ENCODE data around the gene ABCA7.
A peak's percentile ranks its signal among the peaks of the same experiment; 100 is the strongest.

Gene ABCA7

DNA sequence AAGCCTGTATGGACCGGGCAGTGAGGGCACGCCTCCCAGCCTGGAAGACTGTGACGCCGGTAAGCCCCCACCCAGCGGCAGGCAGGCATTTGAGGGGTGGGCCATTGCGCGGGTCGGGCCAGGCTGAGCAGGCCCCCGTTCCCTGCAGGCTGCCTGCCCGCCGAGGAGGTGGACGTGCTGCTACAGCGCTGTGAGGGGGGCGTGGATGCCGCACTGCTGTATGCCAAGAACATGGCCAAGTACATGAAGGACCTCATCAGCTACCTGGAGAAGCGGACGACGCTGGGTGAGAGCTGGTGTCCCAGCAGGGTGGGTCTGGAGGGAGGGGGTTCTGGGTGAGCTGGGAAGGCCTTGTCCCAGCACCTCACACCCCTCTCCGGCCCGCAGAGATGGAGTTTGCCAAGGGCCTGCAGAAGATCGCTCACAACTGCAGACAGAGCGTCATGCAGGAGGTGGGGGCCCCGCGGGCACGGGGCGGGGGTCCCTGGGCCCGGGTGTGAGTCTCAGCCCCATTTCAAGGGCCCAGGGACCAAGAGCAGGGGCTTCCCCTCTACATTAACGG lies 34.1 kb downstream of the ABCA7 start:
- H4K20me1 ChIP-seq (ENCODE audit: control insufficient read depth, insufficient read depth, low read depth, low read length), result no peaks in the 10 kb centered on the region
- H3K4me2 ChIP-seq (ENCODE audit: low read length), result peak overlapping the region; percentile 70
- peak overlapping the region; percentile 65 for H3K4me3 ChIP-seq (ENCODE audit: low read length)

DNA sequence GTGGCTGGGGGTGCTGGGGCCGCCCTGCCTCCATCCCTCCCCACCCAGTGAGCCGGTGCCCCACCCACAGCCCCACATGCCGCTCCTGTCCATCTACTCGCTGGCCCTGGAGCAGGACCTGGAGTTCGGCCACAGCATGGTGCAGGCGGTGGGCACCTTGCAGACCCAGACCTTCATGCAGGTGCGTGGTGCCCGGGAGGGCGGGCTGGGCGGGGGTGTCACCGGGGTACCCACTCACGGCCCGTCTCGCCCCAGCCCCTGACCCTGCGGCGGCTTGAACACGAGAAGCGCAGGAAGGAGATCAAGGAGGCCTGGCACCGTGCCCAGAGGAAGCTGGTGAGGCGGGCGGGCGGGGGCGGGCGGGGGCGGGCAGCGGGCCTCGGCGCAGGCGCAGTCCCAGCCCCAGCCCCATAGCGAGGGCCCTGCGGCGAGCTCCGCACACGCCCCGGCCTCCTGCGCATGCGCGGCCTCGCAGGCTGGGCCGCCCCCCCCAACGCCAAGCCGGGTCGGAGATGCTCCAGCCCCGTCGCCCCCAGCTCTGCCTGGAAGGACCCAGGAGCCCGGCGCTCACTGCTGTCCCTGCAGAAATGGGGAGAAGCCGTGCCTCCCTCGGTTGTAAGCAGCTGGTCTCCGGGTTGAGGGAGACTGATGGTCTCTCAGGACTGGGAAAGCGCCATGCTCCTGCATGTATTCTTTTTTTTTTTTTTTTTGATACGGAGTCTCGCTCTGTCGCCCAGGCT lies 34.8 kb downstream of the ABCA7 start:
- Histone ChIP-seq H3K4me3 (ENCODE audit: low read length) (peak overlapping the region; percentile 75), H3K27ac (ENCODE audit: low read depth, low read length) (peak overlapping the region; percentile 89)

More for the DNA sequence above, 34.1 kb downstream of the ABCA7 start:
- no peaks in the 10 kb centered on the region for H3K9me2 ChIP-seq (replicated peaks; ENCODE audit: control insufficient read depth, low read length)
- H3K27me3 ChIP-seq (ENCODE audit: control insufficient read depth, low read length), result no peaks in the 10 kb centered on the region
- no peaks in the 10 kb centered on the region for H3K9me3 ChIP-seq (ENCODE audit: control insufficient read depth, insufficient read depth, low read length)
- TF ChIP-seq EZH2phosphoT487 (IDR thresholded peaks at IDR 0.05; ENCODE audit: borderline replicate concordance, low read length), result no peak
- TF ChIP-seq, protein P1, sequence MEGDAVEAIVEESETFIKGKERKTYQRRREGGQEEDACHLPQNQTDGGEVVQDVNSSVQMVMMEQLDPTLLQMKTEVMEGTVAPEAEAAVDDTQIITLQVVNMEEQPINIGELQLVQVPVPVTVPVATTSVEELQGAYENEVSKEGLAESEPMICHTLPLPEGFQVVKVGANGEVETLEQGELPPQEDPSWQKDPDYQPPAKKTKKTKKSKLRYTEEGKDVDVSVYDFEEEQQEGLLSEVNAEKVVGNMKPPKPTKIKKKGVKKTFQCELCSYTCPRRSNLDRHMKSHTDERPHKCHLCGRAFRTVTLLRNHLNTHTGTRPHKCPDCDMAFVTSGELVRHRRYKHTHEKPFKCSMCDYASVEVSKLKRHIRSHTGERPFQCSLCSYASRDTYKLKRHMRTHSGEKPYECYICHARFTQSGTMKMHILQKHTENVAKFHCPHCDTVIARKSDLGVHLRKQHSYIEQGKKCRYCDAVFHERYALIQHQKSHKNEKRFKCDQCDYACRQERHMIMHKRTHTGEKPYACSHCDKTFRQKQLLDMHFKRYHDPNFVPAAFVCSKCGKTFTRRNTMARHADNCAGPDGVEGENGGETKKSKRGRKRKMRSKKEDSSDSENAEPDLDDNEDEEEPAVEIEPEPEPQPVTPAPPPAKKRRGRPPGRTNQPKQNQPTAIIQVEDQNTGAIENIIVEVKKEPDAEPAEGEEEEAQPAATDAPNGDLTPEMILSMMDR (IDR thresholded peaks at IDR 0.05; ENCODE audit: low read depth, low read length, poor library complexity, severe bottlenecking), result no peak
- peaks cover 60% of the 10 kb centered on the region for H3K36me3 ChIP-seq (ENCODE audit: control insufficient read depth, low read length)
- H3K4me1 ChIP-seq (ENCODE audit: control insufficient read depth, low read length), result peaks cover 60% of the 10 kb centered on the region
- H3K27ac ChIP-seq (ENCODE audit: low read depth, low read length), result peak overlapping the region; percentile 64
- peaks cover 63% of the 10 kb centered on the region for H3K79me2 ChIP-seq (ENCODE audit: control insufficient read depth, low read length)
- H3F3A ChIP-seq (ENCODE audit: control insufficient read depth, insufficient read depth), result peaks cover 28% of the 10 kb centered on the region

DNA sequence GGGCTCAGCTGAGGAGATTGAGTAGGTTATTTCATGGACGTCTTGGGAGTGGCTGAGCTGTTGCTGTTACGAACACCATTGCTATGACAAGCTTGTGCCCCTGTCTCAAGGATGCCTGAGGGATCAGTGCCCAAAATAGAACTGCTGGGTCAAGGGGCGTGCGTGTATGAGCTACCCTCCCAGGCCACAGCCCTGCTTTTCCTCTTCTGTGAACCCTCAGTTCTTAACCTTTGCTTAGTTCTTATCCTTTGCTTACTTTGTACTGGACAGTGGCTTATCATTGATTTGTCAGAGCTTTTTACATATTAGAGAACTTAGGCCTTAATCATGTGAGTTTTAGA lies 36.1 kb downstream of the ABCA7 start:
- H3F3A ChIP-seq (ENCODE audit: control insufficient read depth, insufficient read depth), result peaks cover 26% of the 10 kb centered on the region
- no peaks in the 10 kb centered on the region for H3K27me3 ChIP-seq (ENCODE audit: control insufficient read depth, low read length)
- peak overlapping the region; percentile 89 for H3K27ac ChIP-seq (ENCODE audit: low read depth, low read length)
- TF ChIP-seq, protein P1 (IDR thresholded peaks at IDR 0.05; ENCODE audit: low read depth, low read length, poor library complexity, severe bottlenecking), result no peak
- TF ChIP-seq EZH2phosphoT487 (IDR thresholded peaks at IDR 0.05; ENCODE audit: borderline replicate concordance, low read length), result no peak
- H3K4me2 ChIP-seq (ENCODE audit: low read length), result peak overlapping the region; percentile 98
- no peaks in the 10 kb centered on the region for H3K9me3 ChIP-seq (ENCODE audit: control insufficient read depth, insufficient read depth, low read length)
- H3K36me3 ChIP-seq (ENCODE audit: control insufficient read depth, low read length), result peaks cover 68% of the 10 kb centered on the region
- H3K4me1 ChIP-seq (ENCODE audit: control insufficient read depth, low read length), result peaks cover 50% of the 10 kb centered on the region
- no peaks in the 10 kb centered on the region for H4K20me1 ChIP-seq (ENCODE audit: control insufficient read depth, insufficient read depth, low read depth, low read length)
- no peaks in the 10 kb centered on the region for H3K9me2 ChIP-seq (replicated peaks; ENCODE audit: control insufficient read depth, low read length)
- peak overlapping the region; percentile 75; the same call in 1 of the 2 replicates for H3K4me3 ChIP-seq (ENCODE audit: low read length)
- peaks cover 45% of the 10 kb centered on the region for H3K79me2 ChIP-seq (ENCODE audit: control insufficient read depth, low read length)

More for the DNA sequence above, 34.8 kb downstream of the ABCA7 start:
- no peak for TF ChIP-seq EZH2phosphoT487 (IDR thresholded peaks at IDR 0.05; ENCODE audit: borderline replicate concordance, low read length)
- TF ChIP-seq, protein P1 (IDR thresholded peaks at IDR 0.05; ENCODE audit: low read depth, low read length, poor library complexity, severe bottlenecking), result no peak
- Histone ChIP-seq H3K79me2 (ENCODE audit: control insufficient read depth, low read length) (peaks cover 57% of the 10 kb centered on the region), H4K20me1 (ENCODE audit: control insufficient read depth, insufficient read depth, low read depth, low read length) (no peaks in the 10 kb centered on the region), H3K36me3 (ENCODE audit: control insufficient read depth, low read length) (peaks cover 61% of the 10 kb centered on the region), H3F3A (ENCODE audit: control insufficient read depth, insufficient read depth) (peaks cover 28% of the 10 kb centered on the region), H3K4me1 (ENCODE audit: control insufficient read depth, low read length) (peaks cover 53% of the 10 kb centered on the region), H3K4me2 (ENCODE audit: low read length) (peak overlapping the region; percentile 98), H3K9me3 (ENCODE audit: control insufficient read depth, insufficient read depth, low read length) (no peaks in the 10 kb centered on the region), H3K9me2 (replicated peaks; ENCODE audit: control insufficient read depth, low read length) (no peaks in the 10 kb centered on the region), H3K27me3 (ENCODE audit: control insufficient read depth, low read length) (no peaks in the 10 kb centered on the region)

Measured in DOHH2 (cell line).